T-helper 2 cell treated with Interferon-gamma antibody and Interleukin-4, amounts not matched to agents 5 μg/mL and 100 μg/mL, for 36 hours (primary cell): ENCODE results near the gene FBXO48.

ENCODE experiments used
- DNase-seq: peaks from one replicate; pipeline ENCODE4 v3.0.0; 2021; ENCODE audit warnings: low spot score
- H3K27ac Mint-ChIP-seq: one replicate; pipeline ENCODE4 v1.8.0; 2021; ENCODE audit warnings: mild to moderate bottlenecking, mixed read lengths
- H3K27me3 Mint-ChIP-seq: one replicate; pipeline ENCODE4 v1.8.0; 2021; ENCODE audit warnings: low read depth, mixed read lengths
- H3K36me3 Mint-ChIP-seq: one replicate; pipeline ENCODE4 v1.8.0; 2021; ENCODE audit warnings: low read depth, mixed read lengths
- H3K4me1 Mint-ChIP-seq: one replicate; pipeline ENCODE4 v1.8.0; 2021; ENCODE audit warnings: low read depth, mixed read lengths
- H3K4me3 Mint-ChIP-seq: one replicate; pipeline ENCODE4 v1.8.0; 2022; ENCODE audit warnings: mild to moderate bottlenecking, moderate library complexity, mixed read lengths
- H3K9me3 Mint-ChIP-seq: one replicate; pipeline ENCODE4 v1.8.0; 2021; ENCODE audit warnings: mixed read lengths

Gene FBXO48

GRCh38 chr2:68487773-68488355 is 20.8 kb upstream of the FBXO48 start:
- Mint-ChIP-seq H3K4me1 (peaks cover 3% of the 10 kb centered on the region), H3K9me3 (no peaks in the 10 kb centered on the region), H3K27ac (no peak overlapping the region), H3K36me3 (no peaks in the 10 kb centered on the region), H3K27me3 (peaks cover 4% of the 10 kb centered on the region), H3K4me3 (no peak overlapping the region)
- no peak for DNase-seq

GRCh38 chr2:68483011-68483410 is 15.9 kb upstream of the FBXO48 start:
- Mint-ChIP-seq H3K4me3 (no peak overlapping the region), H3K9me3 (no peaks in the 10 kb centered on the region), H3K27ac (no peak overlapping the region), H3K4me1 (peaks cover 7% of the 10 kb centered on the region), H3K27me3 (peaks cover 13% of the 10 kb centered on the region), H3K36me3 (no peaks in the 10 kb centered on the region)
- no peak for DNase-seq

GRCh38 chr2:68482296-68482820 is 15.3 kb upstream of the FBXO48 start:
- Mint-ChIP-seq H3K27ac (no peak overlapping the region), H3K27me3 (peaks cover 13% of the 10 kb centered on the region), H3K36me3 (no peaks in the 10 kb centered on the region), H3K4me3 (no peak overlapping the region), H3K9me3 (no peaks in the 10 kb centered on the region), H3K4me1 (peaks cover 5% of the 10 kb centered on the region)
- no peak for DNase-seq

GRCh38 chr2:68478688-68479087 is 11.6 kb upstream of the FBXO48 start:
- H3K4me1 Mint-ChIP-seq: peaks cover 5% of the 10 kb centered on the region
- DNase-seq: no peak
- peaks cover 10% of the 10 kb centered on the region for H3K27me3 Mint-ChIP-seq
- no peak overlapping the region for H3K27ac Mint-ChIP-seq
- H3K4me3 Mint-ChIP-seq: no peak overlapping the region
- H3K9me3 Mint-ChIP-seq: no peaks in the 10 kb centered on the region
- no peaks in the 10 kb centered on the region for H3K36me3 Mint-ChIP-seq

- no peak for DNase-seq
- no peaks in the 10 kb centered on the region for H3K9me3 Mint-ChIP-seq
- H3K27ac Mint-ChIP-seq: no peak overlapping the region
- no peak overlapping the region for H3K4me3 Mint-ChIP-seq
- H3K27me3 Mint-ChIP-seq: peaks cover 8% of the 10 kb centered on the region
- no peaks in the 10 kb centered on the region for H3K36me3 Mint-ChIP-seq
- peaks cover 6% of the 10 kb centered on the region for H3K4me1 Mint-ChIP-seq
Measured at GRCh38 chr2:68476454-68476853, 9.4 kb upstream of the FBXO48 start.

- no peaks in the 10 kb centered on the region for H3K36me3 Mint-ChIP-seq
- peaks cover 4% of the 10 kb centered on the region for H3K4me1 Mint-ChIP-seq
- H3K9me3 Mint-ChIP-seq: no peaks in the 10 kb centered on the region
- no peak overlapping the region for H3K27ac Mint-ChIP-seq
- peaks cover 2% of the 10 kb centered on the region for H3K27me3 Mint-ChIP-seq
- DNase-seq: no peak
- H3K4me3 Mint-ChIP-seq: no peak overlapping the region
Measured at GRCh38 chr2:68475576-68475975, 8.5 kb upstream of the FBXO48 start.

- no peaks in the 10 kb centered on the region for H3K9me3 Mint-ChIP-seq
- no peaks in the 10 kb centered on the region for H3K36me3 Mint-ChIP-seq
- H3K27me3 Mint-ChIP-seq: peaks cover 2% of the 10 kb centered on the region
- H3K4me3 Mint-ChIP-seq: no peak overlapping the region
- no peak for DNase-seq
- peaks cover 5% of the 10 kb centered on the region for H3K4me1 Mint-ChIP-seq
- no peak overlapping the region for H3K27ac Mint-ChIP-seq
Measured at GRCh38 chr2:68475110-68475509, 8.0 kb upstream of the FBXO48 start.

GRCh38 chr2:68472796-68473414 is 5.8 kb upstream of the FBXO48 start:
- Mint-ChIP-seq H3K9me3 (no peaks in the 10 kb centered on the region), H3K4me1 (peaks cover 16% of the 10 kb centered on the region), H3K27me3 (no peaks in the 10 kb centered on the region), H3K36me3 (no peaks in the 10 kb centered on the region), H3K4me3 (no peak overlapping the region), H3K27ac (no peak overlapping the region)
- DNase-seq: no peak

GRCh38 chr2:68471385-68471784 is 4.3 kb upstream of the FBXO48 start:
- H3K27ac Mint-ChIP-seq: no peak overlapping the region
- no peaks in the 10 kb centered on the region for H3K36me3 Mint-ChIP-seq
- H3K4me3 Mint-ChIP-seq: no peak overlapping the region
- DNase-seq: no peak
- H3K9me3 Mint-ChIP-seq: no peaks in the 10 kb centered on the region
- no peaks in the 10 kb centered on the region for H3K27me3 Mint-ChIP-seq
- H3K4me1 Mint-ChIP-seq: peaks cover 19% of the 10 kb centered on the region

GRCh38 chr2:68469935-68470334 is 2.8 kb upstream of the FBXO48 start:
- Mint-ChIP-seq H3K27ac (no peak overlapping the region), H3K36me3 (peaks cover 4% of the 10 kb centered on the region), H3K4me3 (no peak overlapping the region), H3K9me3 (no peaks in the 10 kb centered on the region), H3K27me3 (no peaks in the 10 kb centered on the region), H3K4me1 (peaks cover 33% of the 10 kb centered on the region)
- DNase-seq: no peak

GRCh38 chr2:68468801-68469200 is 1.7 kb upstream of the FBXO48 start:
- Mint-ChIP-seq H3K36me3 (peaks cover 4% of the 10 kb centered on the region), H3K4me1 (peaks cover 41% of the 10 kb centered on the region), H3K27me3 (no peaks in the 10 kb centered on the region), H3K27ac (no peak overlapping the region), H3K4me3 (peak overlapping the region; percentile 98), H3K9me3 (no peaks in the 10 kb centered on the region)
- DNase-seq: no peak

GRCh38 chr2:68466778-68467076 is 367 bp downstream of the FBXO48 start:
- no peak for DNase-seq
- H3K27ac Mint-ChIP-seq: peak overlapping the region; percentile 94
- H3K4me1 Mint-ChIP-seq: peaks cover 42% of the 10 kb centered on the region
- peak overlapping the region; percentile 98 for H3K4me3 Mint-ChIP-seq
- H3K36me3 Mint-ChIP-seq: peaks cover 4% of the 10 kb centered on the region
- H3K9me3 Mint-ChIP-seq: no peaks in the 10 kb centered on the region
- no peaks in the 10 kb centered on the region for H3K27me3 Mint-ChIP-seq

- peaks cover 4% of the 10 kb centered on the region for H3K36me3 Mint-ChIP-seq
- no peaks in the 10 kb centered on the region for H3K9me3 Mint-ChIP-seq
- peak overlapping the region; percentile 98 for H3K4me3 Mint-ChIP-seq
- H3K27ac Mint-ChIP-seq: peak overlapping the region; percentile 94
- H3K4me1 Mint-ChIP-seq: peaks cover 42% of the 10 kb centered on the region
- no peaks in the 10 kb centered on the region for H3K27me3 Mint-ChIP-seq
- peak; percentile 68 for DNase-seq
Measured at GRCh38 chr2:68466361-68466777, 725 bp downstream of the FBXO48 start.

GRCh38 chr2:68465081-68465916 is 1.8 kb downstream of the FBXO48 start:
- Mint-ChIP-seq H3K9me3 (no peaks in the 10 kb centered on the region), H3K36me3 (peaks cover 4% of the 10 kb centered on the region), H3K4me1 (peaks cover 42% of the 10 kb centered on the region), H3K27ac (peak overlapping the region; percentile 94), H3K27me3 (no peaks in the 10 kb centered on the region), H3K4me3 (peak overlapping the region; percentile 98)
- peak; percentile 64 for DNase-seq
